IPS DF 19.7 (cell line): ENCODE data around the gene DOCK8.

Source experiments
- DNase-seq: peaks from one replicate; pipeline ENCODE4 v3.0.0-alpha.2; 2013; ENCODE audit warnings: low read depth, low spot score

The DOCK8 gene

DNA sequence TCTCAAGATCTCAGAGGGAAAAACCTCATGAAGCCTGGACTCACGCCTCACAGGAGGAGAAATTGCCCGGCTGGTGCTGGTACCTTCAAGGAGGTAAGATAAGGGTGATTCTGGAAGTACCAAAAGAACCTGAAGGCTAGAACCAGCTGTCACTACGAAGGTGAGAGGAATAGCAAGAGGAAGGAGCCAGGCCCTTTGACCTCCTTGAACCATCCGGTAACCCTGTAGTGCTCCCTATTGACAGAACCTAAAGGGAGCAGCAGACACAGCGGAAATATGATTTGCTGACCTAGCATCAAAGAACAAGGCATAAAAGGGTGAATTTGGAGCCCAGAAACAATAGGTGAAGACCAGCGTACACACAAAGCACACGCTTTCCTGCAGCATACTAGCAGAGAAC is 92.2 kb downstream of the DOCK8 start:
- no peak for DNase-seq

DNA sequence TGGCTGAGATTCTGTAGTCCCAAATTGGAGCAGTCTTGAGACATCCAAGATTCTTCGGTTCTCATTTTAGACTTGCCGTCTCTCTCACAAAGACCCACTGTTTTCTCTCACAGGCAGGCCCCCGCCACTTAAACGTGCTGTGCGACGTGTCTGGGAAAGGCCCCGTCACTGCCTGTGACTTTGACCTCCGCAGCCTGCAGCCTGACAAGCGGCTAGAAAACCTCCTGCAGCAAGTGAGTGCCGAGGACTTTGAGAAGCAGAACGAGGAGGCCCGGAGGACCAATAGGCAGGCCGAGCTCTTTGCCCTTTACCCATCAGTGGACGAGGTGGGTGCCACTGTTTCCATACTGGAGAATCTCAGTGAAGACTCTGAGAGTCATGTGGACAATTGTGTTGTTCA is 97.2 kb downstream of the DOCK8 start:
- no peak for DNase-seq

DNA sequence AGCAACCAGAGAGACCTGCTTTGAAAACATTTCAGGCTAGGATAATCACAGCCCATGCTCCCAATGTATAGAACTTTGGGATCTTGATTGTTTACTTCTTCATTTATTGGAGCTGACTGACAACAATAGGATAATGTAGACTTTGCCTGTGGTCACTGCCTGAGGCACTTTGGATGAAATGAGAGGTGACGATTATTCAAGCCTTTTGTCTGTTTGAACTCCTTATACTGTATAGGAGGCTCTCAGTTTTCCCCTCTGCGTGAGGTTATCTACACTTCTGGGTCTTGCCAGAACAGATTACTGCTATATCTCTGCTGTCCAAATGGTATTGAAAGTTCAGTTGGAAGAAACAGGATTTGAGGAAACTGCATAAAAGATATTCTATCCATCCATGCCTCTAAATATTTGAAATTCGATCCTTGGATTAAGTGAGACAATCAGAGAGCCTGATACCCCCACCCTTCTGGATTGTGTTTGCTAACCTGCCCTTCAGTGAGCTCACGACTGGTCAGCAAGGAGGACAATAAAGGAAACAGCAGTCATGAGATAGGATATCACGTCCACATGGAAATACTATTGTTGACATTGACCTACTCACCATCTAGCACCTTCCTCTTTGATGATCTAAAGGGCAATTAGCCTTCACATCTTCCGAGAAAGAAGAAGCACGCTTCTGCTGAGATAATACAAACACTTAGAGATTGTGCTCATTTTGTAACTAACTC is 98.1 kb downstream of the DOCK8 start:
- no peak for DNase-seq

DNA sequence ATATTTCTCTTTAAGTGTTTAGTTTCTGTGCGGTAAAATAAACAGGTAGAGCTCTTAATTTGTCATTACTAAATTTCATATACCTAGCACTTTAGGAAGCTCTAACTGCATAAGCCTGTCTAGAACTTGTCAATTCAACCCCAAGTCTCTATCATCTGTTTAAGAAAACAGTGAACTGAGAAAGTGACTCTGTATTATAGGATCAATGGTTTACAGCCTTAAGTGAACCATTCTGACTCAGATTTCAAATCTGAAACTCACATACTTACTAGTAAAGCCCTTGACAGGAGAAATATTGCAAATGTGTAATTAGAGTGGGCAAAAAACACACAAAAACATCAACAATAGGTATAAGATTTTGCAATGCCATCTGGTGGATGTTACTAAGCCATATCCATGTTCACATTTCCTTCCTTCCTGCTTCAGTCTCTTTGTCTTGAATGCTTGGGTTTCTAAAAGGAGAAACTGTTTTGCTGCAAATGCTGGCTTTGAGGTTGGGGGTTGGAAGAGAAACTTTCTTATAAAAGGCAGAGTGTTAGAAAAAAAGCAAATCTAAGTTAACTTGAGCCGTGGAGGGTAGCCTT is 101.8 kb downstream of the DOCK8 start:
- no peak for DNase-seq

DNA sequence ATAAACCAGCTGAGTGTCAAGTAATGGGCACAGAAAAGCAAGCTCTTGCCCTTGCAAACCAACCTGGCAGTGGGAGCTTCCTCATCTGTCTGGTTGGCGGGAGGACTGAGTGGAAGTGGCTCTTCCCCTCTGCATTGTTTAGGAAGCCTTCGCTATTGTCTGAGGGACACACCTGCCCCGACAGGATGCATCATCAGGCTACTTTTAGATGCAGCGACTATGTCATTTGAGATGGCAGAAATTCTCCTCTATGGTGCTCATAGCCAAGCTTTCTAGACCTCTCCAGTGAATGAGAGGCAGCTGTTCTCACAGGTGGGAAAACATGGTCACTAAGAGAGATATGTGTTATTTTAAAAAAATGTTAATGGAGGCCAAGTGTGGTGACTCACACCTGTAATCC is 104.0 kb downstream of the DOCK8 start:
- DNase-seq: no peak

DNA sequence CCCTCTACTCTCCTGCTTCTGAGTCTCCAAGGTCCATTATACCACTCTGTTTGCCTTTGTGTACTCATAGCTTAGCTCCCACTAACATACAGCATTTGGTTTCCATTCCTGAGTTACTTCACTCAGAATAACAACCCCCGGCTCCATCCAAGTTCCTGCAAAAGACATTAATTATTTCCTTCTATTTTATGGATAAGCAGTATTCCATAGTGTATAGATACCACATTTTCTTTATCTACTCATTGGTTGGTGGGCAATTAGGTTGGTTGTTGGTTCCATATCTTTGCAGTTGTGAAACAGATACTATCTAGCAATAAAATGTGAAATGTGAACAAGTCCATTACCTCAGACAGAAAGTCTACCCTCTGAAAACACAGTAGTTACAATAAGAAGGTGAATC is 110.3 kb downstream of the DOCK8 start:
- no peak for DNase-seq

DNA sequence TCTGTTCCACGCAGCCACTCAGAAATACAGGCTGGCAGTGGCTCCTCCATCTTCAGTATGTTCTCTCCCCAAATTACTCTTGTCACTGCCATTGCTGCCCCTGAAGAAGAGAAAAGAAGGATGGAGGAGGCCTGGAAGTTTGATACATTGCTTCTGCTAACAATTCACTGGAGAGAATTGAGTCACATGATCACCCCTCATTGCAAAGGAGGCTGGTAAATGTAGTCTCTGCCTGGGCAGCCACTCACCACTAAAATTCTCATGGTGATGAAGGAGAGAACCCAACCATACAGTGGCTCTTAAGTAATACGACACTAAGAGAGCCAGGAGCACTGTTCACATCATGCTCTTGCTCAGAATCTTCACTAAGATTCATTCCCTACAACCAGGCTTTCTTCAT is 112.0 kb downstream of the DOCK8 start:
- DNase-seq: no peak

DNA sequence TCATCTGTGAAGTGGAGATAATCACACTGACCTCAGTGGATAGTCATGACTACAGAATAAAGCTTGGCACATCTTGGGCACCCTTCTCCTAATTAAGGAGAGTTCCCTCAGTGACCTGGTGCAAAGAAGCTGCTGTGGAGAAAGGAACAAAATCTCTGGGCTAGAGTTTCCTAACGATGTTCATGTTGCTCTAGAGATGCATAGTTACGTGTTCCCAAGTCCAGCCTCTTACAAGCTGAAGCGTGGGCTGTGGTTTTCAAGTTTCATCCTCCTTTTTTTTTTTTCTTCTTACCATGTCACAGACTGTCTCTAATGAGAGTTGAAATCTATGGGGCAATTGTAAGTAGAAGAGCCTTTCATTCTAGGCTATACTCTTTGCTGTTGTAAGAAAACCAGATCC is 113.8 kb downstream of the DOCK8 start:
- no peak for DNase-seq

DNA sequence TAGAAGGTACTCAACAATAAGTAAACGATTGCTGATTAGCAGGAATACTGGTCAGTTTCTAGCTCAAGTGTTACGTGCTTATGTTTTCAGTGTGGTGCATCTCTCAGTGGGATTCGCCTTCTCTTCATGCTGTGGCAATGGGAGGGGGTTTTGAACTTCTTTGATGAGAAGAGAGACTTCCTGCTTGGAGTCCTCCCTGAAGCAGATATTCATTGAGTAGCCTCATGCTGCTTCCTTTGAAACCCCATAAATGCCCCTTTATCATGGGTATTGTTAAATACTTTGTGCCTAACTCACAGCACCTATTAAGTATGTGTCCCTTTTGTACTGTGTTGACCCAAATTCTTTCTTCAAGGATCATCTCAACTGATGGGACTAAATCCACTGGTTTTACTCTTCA is 116.5 kb downstream of the DOCK8 start:
- peak; percentile 35 for DNase-seq

DNA sequence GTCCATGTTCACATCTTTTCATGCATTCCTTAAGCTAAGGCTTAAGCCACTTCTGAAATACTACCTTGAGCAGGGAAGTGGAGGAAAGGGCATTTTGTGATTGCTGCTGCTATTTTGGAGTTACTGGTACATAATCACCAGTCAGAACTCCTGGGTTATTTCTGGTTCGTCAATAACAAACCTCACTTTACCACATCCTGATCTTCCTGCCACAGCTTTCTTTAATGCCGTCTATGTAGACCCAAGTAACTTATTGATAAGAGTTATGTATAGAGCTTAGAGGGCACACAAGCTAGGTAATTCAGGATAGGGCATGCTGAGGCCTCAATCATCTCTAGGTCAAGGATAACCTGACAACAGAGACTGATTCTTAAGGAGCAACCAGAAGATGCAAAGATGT is 120.7 kb downstream of the DOCK8 start:
- DNase-seq: no peak

DNA sequence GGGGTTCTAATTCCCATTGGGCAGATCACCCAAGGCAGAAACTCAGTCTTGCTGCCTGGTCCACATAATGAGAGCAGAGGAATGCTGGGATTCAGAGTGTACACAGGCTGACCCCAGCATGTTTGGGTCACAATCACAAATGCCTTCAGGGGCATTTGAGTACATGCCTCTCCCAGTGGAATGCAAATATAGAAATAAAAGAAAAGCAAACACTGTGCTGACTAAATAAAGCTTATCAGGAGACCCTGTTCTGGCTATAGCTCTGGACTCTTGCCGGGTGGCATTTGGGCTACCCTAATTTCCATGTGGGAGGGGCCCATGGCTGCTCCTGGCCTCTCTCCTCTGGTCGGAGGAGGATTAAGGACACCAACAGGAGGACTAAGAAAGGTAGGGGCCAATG is 121.4 kb downstream of the DOCK8 start:
- DNase-seq: no peak

DNA sequence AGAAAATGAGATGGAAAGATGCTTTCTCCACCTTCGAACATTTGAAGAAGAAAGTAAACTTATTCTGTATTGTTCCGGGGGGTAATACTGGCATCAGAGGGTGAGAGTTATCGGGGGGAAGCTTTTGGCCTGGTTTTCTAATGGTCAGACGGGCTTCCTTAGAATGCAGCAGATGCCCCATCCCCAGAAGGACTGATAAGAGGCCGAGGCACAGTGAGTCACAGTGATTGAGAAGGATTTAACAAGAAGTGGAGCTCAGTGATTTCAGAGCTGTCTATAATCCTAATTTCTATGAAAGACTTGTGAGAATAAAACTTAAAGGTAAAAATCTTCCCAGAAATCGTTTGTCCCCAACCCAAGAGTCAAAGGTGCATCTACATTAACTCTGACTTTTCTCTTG is 123.9 kb downstream of the DOCK8 start:
- no peak for DNase-seq

DNA sequence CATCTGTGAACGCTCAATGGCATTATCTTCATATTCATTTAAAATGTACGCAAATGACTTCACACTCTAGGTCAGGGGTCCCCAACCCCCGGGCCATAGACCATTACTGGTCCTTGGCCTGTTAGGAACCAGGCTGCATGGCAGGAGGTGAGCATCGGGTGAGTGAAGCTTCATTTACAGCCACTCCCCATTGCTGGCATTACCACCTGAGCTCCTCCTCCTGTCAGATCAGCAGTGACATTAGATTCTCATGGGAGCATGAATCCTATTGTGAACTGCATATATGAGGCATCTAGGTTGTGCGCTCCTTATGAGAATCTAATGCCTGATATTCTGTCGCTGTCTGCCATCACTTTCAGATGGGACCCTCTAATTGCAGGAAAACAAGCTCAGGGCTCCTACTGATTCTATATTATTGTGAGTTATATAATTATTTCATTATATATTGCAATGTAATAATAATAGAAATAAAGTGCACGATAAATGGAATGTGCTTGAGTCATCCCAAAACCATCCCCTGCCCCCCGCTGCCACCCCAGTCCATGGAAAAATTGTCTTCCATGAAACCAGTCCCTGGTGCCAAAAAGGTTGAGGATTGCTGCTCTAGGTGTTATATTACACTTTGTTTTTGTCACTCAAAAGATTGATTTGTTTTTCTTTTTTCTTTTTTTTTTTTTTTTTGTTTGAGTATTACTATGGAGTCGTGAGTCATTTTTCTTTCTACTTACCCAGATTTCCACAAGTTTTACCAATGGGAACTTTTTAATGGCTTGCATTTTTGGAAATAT is 127.2 kb downstream of the DOCK8 start:
- no peak for DNase-seq

DNA sequence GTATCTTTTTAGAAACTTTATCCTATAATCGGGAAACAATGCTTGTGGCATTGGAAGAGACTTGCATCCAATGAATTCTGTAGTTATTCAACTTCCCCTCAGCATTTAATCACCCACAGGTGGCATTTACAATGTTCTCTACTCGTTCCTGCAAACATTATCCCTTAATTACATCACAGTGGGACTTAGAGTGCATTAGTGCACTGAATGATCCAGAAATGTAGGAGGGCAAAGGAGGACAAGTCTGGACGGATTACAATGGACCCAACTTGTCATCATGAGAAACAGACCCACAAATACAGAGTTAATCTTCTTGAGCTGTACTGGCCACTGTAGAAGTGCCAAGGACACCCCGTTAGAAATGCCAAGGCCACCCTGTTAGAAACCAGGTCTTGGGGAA is 129.1 kb downstream of the DOCK8 start:
- DNase-seq: no peak

DNA sequence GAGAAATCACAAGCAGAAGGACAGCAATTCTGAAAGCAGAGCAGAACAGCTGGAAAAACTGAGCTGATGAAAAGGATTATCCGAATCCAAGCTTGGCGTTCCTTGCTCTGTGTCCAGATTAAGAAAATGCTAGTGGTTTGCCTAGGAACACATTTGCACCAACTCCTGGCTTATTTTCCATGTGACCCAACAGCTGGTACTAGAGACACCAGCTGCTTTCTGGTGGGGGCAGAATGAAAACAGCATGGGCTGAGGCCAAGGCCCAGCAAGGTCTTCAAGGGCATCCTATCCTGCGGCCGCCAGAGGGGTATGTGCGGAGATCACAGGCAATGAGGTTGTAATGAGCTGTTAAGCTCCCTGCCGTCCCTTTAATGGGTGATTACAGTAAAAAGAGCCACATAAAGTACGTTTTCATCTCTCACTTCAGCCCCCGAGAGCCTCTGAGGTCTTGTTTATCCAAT is 131.5 kb downstream of the DOCK8 start:
- DNase-seq: no peak

DNA sequence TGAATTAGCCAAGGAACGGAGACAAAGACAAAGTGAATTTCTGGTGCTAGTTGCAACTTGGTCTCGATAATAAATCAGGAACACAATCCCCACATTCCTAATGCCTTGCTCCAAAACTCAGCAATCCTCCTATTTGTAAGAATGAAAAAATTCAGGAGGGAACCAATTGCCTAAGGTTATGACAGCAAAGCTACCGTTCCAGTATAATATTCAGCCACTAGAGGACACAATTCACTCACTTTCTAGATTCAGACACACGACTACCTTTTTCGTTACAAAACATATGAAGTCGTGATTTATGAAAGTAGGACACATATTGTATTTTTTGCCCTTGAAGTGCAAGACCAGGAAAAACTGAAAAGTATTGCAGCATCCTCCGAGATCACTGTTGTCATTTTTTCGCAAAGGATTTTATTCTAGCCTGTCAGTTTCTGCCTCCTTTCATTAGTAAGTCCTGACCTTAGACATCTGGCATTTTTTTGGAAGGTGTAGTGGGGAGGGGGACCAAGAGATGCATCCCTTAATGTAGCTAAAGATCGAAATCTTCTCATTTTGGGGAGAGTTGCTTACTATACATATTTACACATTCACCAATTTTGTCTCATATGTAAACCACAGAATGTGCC is 133.1 kb downstream of the DOCK8 start:
- DNase-seq: no peak

DNA sequence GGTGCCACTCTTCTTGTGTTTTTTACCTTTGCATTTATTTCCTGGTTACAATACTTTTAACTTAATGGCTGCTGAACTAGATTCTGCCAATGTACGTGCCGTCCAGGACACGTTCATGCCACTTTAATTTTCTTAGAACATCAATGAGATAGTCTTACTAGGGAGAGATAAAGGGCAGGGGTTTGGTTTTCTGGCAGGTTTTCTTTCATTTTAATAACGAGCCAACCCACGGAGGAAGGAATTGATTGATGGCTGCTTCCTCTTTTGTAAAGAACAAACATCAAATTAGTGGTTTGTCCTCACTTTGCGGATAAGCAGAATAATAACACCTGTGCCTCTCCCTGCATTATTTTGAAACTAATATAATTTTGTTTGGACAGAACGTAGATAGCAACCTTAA is 135.7 kb downstream of the DOCK8 start:
- no peak for DNase-seq

DNA sequence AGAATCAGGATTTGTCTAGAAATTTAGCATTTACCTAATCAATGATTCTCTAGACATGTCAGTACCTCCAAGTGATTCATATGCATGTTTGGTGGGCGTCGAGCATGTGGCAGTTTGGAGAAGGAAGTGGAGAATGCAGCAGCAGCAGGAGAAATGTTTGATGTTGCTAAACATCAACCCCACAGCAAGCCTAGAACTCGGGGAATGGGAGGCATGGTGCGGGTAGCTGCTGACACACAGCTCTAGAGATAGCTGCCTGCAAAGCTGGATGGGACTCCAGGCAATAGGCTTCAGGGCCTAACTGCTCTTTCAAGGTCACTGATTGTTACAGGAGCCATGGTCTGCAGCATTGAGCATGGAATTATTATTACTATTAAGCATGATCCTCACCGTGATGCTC is 137.3 kb downstream of the DOCK8 start:
- no peak for DNase-seq

DNA sequence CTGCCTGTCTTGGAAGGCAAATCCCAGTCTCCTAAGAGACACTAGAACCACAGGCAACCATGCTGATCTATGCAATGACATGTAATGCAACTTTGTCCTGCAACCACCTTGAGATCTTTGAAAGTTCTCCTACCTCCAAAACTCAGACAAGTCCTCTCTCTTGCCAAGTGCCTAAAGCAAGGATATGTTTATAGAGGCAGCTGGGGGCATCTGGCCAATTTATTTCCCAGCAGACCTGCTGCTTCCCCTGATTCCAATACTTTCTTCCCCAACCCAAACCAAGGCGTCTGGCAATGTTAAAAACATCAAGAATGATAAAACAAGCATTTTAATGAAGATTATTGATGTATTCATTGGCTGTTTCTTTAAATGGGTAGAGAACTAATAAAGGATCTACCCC is 138.4 kb downstream of the DOCK8 start:
- no peak for DNase-seq

DNA sequence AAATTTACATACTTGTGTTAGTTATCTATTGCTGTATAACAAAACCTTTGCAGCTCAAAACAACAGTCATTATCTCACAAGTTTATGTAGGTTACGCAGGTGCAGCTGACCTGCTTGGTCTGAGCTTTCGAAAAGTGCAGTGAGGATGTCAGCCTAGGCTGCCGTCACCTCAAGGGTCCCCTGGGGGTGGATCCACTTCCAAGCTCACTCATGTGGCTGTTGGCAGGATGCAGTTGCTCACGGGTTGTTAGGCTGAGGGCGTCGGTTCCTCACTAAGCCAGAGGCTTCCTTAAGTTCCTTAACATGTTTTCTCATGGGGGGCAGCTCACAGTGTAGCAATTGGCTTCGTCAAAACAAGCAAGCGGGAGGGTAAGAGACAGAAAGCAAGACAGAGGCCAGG is 139.8 kb downstream of the DOCK8 start:
- DNase-seq: no peak

DNA sequence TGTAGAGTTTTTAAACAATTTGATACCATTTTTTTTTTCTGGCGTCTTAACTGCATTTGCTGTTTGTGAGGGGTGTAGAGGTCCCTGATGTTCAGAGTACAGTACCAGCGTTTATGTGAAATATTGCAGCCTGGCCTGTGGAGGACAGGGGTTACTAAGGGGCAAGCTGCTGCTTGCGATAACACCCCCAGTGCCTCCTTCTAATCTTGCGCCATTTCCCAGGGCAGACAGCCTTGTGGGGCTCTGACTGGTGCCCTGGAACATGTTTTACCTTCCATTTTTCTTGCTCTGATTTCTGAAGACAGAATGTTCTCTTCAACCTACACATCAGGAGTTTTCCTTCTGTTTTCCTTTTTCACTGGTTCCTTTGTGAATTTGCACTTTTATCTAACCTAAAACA is 142.9 kb downstream of the DOCK8 start:
- no peak for DNase-seq

DNA sequence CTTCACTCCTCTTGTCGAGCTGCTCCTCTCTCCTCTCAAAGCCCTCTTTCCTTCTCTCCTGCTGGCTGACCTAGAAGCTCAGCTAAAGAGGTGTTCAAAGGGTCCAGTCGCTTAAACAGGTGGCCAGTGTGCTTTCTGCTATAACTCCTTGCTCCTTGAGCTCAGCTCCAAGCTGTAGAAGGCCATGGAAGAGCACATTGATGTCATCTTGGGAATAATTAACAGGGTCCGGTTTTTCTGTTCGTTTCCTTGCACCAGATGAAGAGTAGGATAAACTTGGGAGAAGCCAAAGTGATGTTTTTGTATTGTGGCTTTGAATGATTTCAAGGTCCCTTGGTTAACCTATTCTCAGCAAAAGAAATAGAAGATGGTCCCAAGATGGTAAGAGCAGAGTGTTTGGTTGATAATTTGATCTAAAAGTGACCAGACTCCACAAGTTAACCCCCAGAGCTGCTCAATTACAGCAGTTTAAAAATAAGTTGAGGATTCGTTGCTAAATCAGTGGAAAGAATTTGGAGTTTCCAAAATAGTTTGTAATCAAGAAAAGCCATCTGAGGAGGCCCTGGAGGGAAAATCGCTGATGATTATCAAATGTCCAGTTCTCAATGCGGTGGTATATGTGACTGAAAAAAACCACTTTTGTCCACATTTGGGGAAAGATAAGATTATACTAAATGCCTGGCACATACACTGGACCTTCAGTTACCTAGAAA is 148.1 kb downstream of the DOCK8 start:
- no peak for DNase-seq
